Activated CD8-positive, alpha-beta T cell treated with anti-CD3 and anti-CD28 coated beads for 36 hours (primary cell): ENCODE measurements around the gene STK25. TPM values are rescaled to one million over a fixed set of nuclear protein-coding genes. Genes with fewer than 3 reads are reported as not detected.

Experiments
- ATAC-seq: fragments of 200-7000 bp; cut with Tn5 transposase; one replicate; pipeline ENCODE4 v1.10.0; 2021; ENCODE audit warnings: mild to moderate bottlenecking, moderate library complexity
- CTCF ChIA-PET: fragments of 350-600 bp; sonication (Branson Sonifier 250); formaldehyde crosslinking; loops from one replicate; lab custom pipeline; 2021; ENCODE audit warnings: antibody characterized with exemption; lab: Charles Lee
- POLR2A ChIA-PET: fragments of 350-600 bp; sonication (Branson Sonifier 250); formaldehyde crosslinking; loops from one replicate; lab custom pipeline; 2021; ENCODE audit warnings: antibody characterized with exemption; lab: Charles Lee
- DNase-seq: peaks from one replicate; pipeline ENCODE4 v3.0.0-alpha.2; 2020
- H3K27ac Mint-ChIP-seq: one replicate; pipeline ENCODE4 v1.8.0; 2021; ENCODE audit warnings: mild to moderate bottlenecking, mixed read lengths
- H3K27me3 Mint-ChIP-seq: one replicate; pipeline ENCODE4 v1.8.0; 2021; ENCODE audit warnings: mixed read lengths
- H3K36me3 Mint-ChIP-seq: one replicate; pipeline ENCODE4 v1.8.0; 2021; ENCODE audit warnings: low read depth, mixed read lengths
- H3K4me1 Mint-ChIP-seq: one replicate; pipeline ENCODE4 v1.8.0; 2021; ENCODE audit warnings: low read depth, mixed read lengths
- H3K4me3 Mint-ChIP-seq: one replicate; pipeline ENCODE4 v1.8.0; 2021; ENCODE audit warnings: mild to moderate bottlenecking, moderate library complexity, mixed read lengths
- H3K9me3 Mint-ChIP-seq: one replicate; pipeline ENCODE4 v1.8.0; 2021; ENCODE audit warnings: mixed read lengths
- intact Hi-C: fragments of 100-400 bp; cut with micrococcal nuclease; formaldehyde crosslinking; loops from one replicate; pipeline ENCODE4 v1.10.0; 2022
- total RNA-seq, 2 experiments: library from RNA; stranded (reverse); gene quantifications; one replicate each; pipeline ENCODE4 v1.2.3, GENCODE V29; 2021
- TF ChIP-seq, protein P1 (sequence below): fragments of 200-600 bp; IDR thresholded peaks from one replicate; pipeline ENCODE4 v1.8.0; 2022; ENCODE audit warnings: antibody characterized with exemption, mild to moderate bottlenecking

The STK25 gene
- total RNA-seq = 100 to 1,000 TPM; 103 to 104 TPM

- POLR2A ChIA-PET = no interaction called here
- peak; percentile 98 for DNase-seq
- Mint-ChIP-seq H3K4me1 (peaks cover 17% of the 10 kb centered on the region), H3K36me3 (peaks cover 4% of the 10 kb centered on the region), H3K4me3 (peak within 1 kb of the TSS; percentile 78), H3K27ac (peak within 1 kb of the TSS; percentile 75), H3K27me3 (no peaks in the 10 kb centered on the region), H3K9me3 (no peaks in the 10 kb centered on the region)
- ATAC-seq = peak; percentile 96
- TF ChIP-seq, protein P1, sequence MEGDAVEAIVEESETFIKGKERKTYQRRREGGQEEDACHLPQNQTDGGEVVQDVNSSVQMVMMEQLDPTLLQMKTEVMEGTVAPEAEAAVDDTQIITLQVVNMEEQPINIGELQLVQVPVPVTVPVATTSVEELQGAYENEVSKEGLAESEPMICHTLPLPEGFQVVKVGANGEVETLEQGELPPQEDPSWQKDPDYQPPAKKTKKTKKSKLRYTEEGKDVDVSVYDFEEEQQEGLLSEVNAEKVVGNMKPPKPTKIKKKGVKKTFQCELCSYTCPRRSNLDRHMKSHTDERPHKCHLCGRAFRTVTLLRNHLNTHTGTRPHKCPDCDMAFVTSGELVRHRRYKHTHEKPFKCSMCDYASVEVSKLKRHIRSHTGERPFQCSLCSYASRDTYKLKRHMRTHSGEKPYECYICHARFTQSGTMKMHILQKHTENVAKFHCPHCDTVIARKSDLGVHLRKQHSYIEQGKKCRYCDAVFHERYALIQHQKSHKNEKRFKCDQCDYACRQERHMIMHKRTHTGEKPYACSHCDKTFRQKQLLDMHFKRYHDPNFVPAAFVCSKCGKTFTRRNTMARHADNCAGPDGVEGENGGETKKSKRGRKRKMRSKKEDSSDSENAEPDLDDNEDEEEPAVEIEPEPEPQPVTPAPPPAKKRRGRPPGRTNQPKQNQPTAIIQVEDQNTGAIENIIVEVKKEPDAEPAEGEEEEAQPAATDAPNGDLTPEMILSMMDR = no peak
- intact Hi-C loops = no loop called here
- CTCF ChIA-PET = interaction anchor here (1.2 to 1.5 kb wide), 2 partner anchors 102 to 127 kb away, joined by 3 to 5 read pairs; no protein-coding TSS in a partner anchor
Observed at GRCh38 chr2:241508240-241509154, at the start of gene STK25. Gene STK25 (minus strand): TSS chr2:241508584. CDS start chr2:241508035, 549 bp downstream.

GRCh38 chr2:241556746-241557145 is 48.4 kb upstream of the STK25 start:
- DNase-seq (no peak), ATAC-seq (no peak)
- intact Hi-C loops = no loop called here
- ChIA-PET CTCF (interaction anchor here (0.9 kb wide), 1 partner anchor 14 kb away, joined by 3 read pairs; no protein-coding TSS in a partner anchor), POLR2A (interaction anchor here (0.7 kb wide), 1 partner anchor 13 kb away, joined by 3 read pairs; no protein-coding TSS in a partner anchor)
- TF ChIP-seq, protein P1 = no peak
- Mint-ChIP-seq H3K4me1 (peaks cover 6% of the 10 kb centered on the region), H3K9me3 (peaks cover 19% of the 10 kb centered on the region), H3K4me3 (no peak overlapping the region), H3K36me3 (peaks cover 4% of the 10 kb centered on the region), H3K27ac (no peak overlapping the region), H3K27me3 (peaks cover 34% of the 10 kb centered on the region)

DNA sequence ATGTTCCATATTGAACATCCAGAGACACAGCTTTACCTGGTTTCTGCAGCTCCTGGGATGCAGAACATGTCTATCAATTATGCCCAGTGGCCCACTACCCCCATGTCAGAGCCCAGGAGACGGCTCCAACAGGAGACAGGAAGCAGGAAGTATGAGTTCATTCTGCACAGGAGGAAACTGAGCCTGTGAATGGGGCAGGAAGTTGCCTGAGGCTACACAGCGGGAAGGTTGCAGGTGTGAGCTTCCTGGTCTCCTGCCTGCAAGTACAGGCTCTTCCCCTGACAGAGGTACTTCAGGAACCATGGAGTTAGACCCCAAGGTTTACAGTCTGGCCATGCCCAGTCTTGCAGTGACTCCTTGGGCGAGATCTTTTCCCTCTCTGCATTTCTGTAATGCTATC is 47.3 kb upstream of the STK25 start:
- TF ChIP-seq, protein P1 = no peak
- ATAC-seq = no peak
- intact Hi-C loops = no loop called here
- no peak for DNase-seq
- peaks cover 41% of the 10 kb centered on the region for H3K27me3 Mint-ChIP-seq
- peaks cover 19% of the 10 kb centered on the region for H3K9me3 Mint-ChIP-seq
- no peak overlapping the region for H3K27ac Mint-ChIP-seq
- CTCF ChIA-PET = no interaction called here
- peaks cover 6% of the 10 kb centered on the region for H3K4me1 Mint-ChIP-seq
- no peak overlapping the region for H3K4me3 Mint-ChIP-seq
- POLR2A ChIA-PET = no interaction called here
- peaks cover 4% of the 10 kb centered on the region for H3K36me3 Mint-ChIP-seq

DNA sequence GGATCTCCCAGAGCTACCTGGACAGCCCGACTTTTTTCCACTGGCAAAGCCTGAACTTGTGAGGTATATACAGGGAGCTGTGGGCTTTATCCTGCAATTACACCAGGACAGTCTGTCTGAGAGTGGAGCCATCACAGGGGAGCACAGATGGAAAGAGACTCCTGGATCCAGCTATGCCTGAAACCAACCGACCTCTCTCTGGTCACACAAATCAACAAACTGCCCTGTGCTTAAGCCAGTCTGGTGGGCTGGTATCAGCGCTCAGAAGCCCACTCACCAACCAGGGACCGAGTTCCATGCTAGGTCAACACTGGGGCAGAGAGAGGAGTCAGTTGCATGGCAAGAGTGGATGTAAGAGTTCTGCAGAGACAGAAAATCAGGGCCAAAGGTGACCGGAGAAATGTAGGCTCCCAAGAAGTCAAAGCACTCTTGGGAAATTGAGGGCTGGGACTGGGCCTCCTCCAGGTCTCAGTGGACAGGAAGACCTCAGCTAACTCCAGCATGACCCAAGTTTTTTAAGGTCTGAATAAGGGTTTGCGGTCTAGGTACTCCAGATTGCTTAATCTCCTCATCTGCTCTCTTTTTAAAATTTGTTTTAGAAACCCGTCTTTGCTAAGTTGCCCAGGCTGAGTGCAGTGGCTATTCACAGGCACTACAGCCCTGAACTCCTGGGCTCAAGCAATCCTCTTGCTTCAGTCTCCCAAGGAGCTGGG is 46.4 kb upstream of the STK25 start:
- intact Hi-C loops = no loop called here
- no peak overlapping the region for H3K4me3 Mint-ChIP-seq

More for the DNA sequence above, 46.4 kb upstream of the STK25 start:
- CTCF ChIA-PET = no interaction called here
- no peak for DNase-seq
- POLR2A ChIA-PET = no interaction called here
- H3K27ac Mint-ChIP-seq = no peak overlapping the region
- peaks cover 4% of the 10 kb centered on the region for H3K4me1 Mint-ChIP-seq
- peaks cover 33% of the 10 kb centered on the region for H3K27me3 Mint-ChIP-seq
- peaks cover 4% of the 10 kb centered on the region for H3K36me3 Mint-ChIP-seq
- peaks cover 19% of the 10 kb centered on the region for H3K9me3 Mint-ChIP-seq
- TF ChIP-seq, protein P1 = no peak
- no peak for ATAC-seq
